ENCODE measurements around the gene SHOC1.
A peak's percentile ranks its signal among the peaks of the same experiment; 100 is the strongest.
"Not testable (repeated sequence)": the region's sequence is repeated elsewhere in the genome, so short reads cannot be mapped to it uniquely, and the experiment has no call there.

The SHOC1 gene

DNA sequence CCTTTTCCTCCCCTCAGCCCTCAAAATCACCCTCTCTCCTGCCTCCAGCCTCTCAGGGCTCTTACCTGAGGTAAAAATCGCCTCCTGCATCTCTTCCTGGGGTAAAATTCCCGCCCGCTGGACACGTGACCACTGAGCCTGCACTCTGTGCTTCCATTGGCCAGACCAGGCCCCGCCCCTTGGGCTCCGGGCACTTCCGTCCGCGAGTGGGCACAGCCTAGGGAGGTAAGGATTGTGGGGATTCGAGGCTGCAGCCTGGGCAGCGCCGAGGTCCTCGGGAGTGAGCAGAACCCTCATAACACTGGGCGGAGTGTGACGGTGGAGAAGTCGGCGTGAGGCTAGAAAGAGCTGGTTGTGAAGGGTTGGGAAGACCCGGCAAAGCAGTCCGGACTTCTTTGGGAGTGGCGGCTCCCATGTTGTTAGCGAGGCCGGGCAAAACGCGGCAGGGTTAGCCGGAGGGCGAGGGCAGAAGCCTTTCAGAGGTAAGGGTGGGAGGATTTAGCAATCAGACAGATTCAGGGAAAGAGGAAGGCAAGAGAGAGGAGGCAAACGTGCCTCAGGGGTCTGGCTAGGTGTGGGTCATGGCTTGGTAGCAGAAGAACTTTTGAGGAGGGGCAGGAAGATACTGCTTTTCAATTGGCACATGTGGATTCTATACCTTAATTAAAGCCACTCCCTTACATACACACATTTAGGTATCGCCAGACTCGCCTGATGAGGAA, at the start of gene SHOC1:
Gene SHOC1 (minus strand): TSS at position 103 of the 722 bp plus-strand sequence. CDS start 3,519 bp downstream, outside the sequence.
- DNase-seq (ENCODE audit: low spot score), result no peak

DNA sequence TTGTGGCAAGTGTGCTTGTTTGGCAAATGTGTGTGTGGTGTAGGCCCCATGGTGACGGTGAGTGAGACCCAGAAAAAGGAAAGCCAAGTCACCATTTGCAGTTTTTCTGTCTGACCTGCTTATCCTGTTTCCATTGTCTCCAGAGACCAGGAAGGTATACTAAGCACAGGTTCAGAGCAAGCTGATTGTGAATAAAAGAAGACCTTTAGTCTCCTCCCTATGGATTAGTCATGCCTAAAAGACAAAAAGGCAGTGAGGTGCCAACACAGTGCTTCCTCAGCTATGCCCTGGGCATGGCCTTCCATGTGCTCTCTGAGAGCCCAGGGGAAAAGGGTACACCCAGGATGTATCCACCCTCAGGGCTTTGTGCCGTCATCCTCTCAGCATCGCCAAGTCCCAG, 49.2 kb upstream of the SHOC1 start:
- no peak for DNase-seq (ENCODE audit: low spot score)

DNA sequence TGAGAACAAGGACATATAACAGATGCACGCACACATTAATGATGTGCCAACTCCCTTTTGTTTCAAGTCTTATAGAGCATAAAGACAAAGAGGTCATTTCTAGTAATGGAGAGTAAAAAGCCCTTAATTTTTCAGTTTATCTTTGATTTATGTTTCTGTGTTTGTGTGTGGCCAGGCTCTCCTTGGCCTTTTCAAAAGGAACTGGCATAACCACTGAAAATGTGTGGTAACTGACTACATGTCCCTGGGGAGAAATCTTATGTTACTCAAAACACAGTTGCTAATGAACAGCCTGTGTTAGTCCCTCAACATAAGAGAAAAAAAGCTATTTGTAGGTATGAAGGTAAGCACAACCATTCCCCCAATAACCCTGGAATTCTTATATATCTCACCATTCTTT, 47.6 kb upstream of the SHOC1 start:
- peak; percentile 52 for DNase-seq (ENCODE audit: low spot score)

- no peak for DNase-seq (ENCODE audit: low spot score)
These were observed 45.7 kb upstream of the SHOC1 start for GRCh38 chr9:111840442-111840841.

GRCh38 chr9:111839987-111840386, 45.2 kb upstream of the SHOC1 start:
- DNase-seq (ENCODE audit: low spot score), result peak; percentile 32

- no peak for DNase-seq (ENCODE audit: low spot score)
These were observed 44.6 kb upstream of the SHOC1 start for GRCh38 chr9:111839387-111839786.

GRCh38 chr9:111838439-111838838, 43.7 kb upstream of the SHOC1 start:
- DNase-seq (ENCODE audit: low spot score), result no peak

GRCh38 chr9:111836311-111836710, 41.6 kb upstream of the SHOC1 start:
- no peak for DNase-seq (ENCODE audit: low spot score)

DNA sequence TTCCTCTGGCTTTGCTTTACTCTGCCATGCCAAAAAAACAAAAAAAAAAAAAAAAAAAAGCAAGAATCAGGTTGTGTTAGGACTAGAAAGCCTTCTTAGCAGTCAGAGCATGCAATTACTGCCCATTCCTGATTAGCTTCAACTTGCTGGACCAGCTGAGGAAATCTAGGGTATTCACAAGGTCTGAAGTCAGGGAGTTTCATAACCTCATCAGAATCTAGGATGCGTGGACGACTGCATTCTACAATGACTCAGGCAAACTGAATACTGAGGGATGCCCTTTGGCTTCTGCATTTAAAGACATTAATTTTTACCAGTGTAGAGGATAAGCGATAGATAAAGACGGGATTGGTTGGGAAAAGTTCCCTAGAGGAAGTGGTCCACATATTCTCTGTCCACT, 39.2 kb upstream of the SHOC1 start:
- no peak for DNase-seq (ENCODE audit: low spot score)

DNA sequence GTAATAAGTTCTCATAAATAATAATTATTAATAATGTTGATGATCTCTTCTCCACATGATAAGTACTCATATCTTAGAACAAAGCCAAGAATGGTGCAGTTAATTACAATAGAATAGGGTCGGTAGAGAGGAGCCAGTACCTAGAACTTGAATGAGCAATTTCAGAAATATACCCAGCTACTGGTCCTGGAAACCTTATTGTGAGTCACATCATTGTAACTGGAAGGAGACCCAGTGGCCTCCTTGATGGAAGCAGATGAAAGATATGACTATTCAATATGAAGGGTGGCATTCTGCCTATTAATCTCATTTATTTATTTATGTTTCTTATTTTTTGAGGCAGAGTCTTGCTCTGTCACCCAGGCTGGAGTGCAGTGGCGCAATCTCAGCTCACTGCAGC, 37.7 kb upstream of the SHOC1 start:
- no peak for DNase-seq (ENCODE audit: low spot score)

- no peak for DNase-seq (ENCODE audit: low spot score)
These were observed 36.8 kb upstream of the SHOC1 start for GRCh38 chr9:111831371-111832108.

- DNase-seq (ENCODE audit: low spot score), result no peak
These were observed 33.5 kb upstream of the SHOC1 start for GRCh38 chr9:111828193-111828592.

DNA sequence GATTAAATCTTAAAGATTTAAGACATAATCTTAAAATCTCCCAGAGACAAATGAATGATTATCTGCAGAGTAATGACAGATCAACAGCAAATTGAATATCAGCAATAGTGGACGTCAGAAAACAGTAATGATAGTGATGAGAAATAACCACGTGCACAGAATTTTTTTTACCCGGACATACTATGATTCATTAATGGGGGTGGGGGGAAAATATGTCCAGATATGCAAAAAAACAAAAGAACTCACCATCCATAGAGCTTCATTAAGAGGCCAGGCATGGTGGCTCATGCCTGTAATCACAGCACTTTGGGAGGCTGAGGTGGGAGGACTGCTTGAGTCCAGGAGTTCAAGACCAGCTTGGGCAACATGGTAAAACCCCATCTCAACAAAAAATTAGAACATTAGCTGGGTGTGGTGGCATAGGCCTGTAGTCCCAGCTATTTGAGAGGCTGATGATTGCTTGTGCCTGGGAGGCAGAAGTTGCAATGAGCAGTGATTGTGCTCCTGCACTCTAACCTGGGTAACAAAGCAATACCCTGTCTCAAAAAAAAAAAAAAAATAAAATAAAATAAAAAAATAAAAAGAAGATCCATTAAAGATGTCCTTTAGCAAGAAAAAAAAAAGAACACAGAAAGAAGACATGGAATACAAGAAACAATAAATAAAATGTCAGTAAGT, 30.9 kb upstream of the SHOC1 start:
- no peak for DNase-seq (ENCODE audit: low spot score)

- no peak for DNase-seq (ENCODE audit: low spot score)
These were observed 26.3 kb upstream of the SHOC1 start for GRCh38 chr9:111821006-111821528.

DNA sequence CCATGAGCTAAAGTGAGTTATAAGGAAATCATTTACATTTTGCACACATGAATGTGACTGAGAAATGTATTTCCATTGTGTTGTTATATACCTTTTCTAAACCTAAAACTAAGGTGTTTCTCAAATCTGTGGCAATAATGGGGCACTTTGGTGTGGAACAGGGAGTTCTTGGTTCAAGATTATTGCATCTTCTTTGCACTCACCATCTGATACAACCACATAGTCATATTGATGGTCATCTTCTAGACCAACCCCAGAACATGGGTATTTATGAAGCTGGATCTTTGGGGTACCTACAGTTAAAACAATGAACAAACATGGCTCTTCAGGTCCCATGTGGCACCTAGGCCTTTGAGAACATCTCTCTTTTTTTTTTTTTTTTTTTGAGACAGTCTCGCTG, 24.6 kb upstream of the SHOC1 start:
- DNase-seq (ENCODE audit: low spot score), result no peak

GRCh38 chr9:111815285-111816070, 20.7 kb upstream of the SHOC1 start:
- no peak for DNase-seq (ENCODE audit: low spot score)

DNA sequence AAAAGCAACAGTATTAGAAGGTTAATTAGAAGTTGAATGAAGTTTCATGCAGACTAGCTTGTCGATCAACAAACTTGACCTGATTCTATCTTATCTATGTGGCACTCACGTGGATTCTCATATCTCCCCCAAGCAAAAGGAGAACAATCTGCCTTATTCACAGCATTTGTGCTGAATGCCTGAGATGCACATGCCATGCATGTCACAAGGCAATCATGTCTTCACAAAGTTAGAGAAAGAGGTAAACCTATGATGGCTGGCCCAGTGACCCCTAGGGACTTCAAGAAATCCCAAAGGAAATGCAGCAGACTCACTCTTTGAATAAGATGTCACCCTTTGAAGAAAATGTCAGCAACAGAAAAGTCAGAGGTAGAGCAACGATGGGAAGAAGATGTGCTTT, 17.6 kb upstream of the SHOC1 start:
- DNase-seq (ENCODE audit: low spot score), result no peak

DNA sequence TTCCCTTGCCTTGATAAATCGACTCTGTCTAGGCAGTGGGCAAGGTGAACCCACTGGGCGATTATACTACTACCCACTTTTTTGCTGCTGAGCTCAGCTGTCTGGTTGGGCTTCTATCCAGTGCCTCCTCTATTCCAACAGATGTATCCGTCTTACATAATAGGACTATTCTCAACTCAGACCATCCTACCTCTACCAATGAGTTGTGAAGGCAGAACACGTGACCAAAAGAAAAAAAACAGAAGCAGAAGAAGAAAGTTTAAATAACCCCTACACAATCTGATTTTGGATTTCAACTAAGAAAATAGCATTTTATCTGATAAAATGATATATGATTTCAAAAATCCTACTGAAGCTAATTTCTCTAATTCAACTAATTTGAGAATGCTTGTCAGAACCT, 16.2 kb upstream of the SHOC1 start:
- DNase-seq (ENCODE audit: low spot score), result no peak

DNA sequence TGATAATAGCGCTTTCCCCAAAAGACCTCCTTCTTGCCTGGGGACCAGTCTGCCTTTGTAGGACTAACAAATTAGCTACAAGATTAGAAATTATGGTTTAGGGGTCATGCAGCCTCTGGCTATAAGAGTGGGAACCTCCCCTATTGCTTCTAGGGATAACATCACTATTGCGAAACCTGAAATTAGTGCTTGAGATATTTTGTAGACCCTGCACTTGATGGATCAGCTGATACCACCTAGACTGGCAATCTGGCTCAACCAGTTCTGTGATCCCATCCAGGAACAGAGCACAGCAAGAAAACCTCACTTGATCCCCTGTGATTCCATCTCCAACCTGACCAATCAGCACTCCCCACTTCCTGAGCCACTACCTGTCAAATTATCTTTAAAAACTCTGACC, 15.7 kb upstream of the SHOC1 start:
- DNase-seq (ENCODE audit: low spot score), result not testable (repeated sequence)

DNA sequence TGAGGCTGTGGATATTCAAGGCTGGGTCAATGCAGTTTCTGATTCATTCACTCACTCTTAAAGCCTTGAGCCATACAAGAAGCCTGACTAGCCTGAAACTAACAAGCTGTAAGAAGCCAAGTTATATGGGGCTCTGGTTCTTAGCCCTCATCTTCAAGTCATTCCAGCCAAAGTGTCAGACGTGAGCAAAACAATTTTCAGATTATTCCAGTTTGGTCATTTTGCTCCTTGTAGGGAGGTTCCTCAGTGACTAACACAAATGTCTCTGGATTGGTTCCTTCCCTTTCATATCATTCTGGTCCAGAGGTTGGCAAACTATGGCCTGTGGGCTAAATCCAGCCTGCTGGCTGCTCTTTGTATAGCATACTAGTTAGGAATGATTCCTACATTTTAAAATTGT, 12.5 kb upstream of the SHOC1 start:
- DNase-seq (ENCODE audit: low spot score), result no peak

GRCh38 chr9:111806259-111806658, 11.5 kb upstream of the SHOC1 start:
- no peak for DNase-seq (ENCODE audit: low spot score)

- peak; percentile 32 for DNase-seq (ENCODE audit: low spot score)
These were observed 11.1 kb upstream of the SHOC1 start for GRCh38 chr9:111805830-111806241.
